ENCODE measurements around the gene SNAP23.

DNA sequence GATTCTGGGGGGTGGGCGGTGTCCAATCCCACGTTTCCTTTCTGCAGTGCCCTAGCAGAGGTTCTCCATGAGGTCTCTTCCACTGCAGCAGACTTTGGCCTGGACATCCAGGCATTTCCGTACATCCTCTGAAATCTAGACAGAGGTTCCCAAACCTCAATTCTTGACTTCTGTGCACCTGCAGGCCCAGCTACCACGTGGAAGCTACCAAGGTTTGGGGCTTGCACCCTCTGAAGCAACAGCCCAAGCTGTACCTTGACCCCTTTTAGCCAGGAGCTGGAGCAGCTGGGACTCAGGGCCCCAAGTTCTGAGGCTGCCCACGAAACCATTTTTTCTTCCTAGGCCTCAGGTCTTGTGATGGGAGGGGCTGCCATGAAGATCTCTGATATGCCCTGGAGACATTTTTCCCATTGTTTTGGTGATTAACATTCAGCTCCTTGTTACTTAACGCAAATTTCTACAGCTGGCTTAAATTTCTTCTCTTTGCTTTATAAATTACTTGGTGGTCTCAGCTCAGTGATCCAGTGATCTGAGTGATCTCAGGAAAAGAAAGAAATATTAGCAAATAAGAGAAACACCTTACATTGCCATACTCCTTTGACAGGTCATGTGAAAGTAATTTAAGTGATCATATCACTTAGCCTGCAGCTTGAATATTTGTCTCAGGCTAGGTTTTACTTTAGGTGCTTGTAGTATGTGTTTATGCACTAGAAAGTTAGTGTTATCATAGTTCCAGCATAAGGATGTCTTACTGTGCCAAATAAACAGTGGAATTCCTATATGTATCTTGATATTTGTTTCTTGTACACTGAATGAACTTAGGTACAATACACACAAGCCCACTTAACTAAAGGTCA lies 3.0 kb downstream of the SNAP23 start:
- TF ChIP-seq, protein P1, sequence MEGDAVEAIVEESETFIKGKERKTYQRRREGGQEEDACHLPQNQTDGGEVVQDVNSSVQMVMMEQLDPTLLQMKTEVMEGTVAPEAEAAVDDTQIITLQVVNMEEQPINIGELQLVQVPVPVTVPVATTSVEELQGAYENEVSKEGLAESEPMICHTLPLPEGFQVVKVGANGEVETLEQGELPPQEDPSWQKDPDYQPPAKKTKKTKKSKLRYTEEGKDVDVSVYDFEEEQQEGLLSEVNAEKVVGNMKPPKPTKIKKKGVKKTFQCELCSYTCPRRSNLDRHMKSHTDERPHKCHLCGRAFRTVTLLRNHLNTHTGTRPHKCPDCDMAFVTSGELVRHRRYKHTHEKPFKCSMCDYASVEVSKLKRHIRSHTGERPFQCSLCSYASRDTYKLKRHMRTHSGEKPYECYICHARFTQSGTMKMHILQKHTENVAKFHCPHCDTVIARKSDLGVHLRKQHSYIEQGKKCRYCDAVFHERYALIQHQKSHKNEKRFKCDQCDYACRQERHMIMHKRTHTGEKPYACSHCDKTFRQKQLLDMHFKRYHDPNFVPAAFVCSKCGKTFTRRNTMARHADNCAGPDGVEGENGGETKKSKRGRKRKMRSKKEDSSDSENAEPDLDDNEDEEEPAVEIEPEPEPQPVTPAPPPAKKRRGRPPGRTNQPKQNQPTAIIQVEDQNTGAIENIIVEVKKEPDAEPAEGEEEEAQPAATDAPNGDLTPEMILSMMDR (conservative IDR thresholded peaks at IDR 0.05; ENCODE audit: low read depth in 2 of 2), result no peak
- TF ChIP-seq CREB1 (CRISPR knock-in tag; IDR thresholded peaks at IDR 0.05; ENCODE audit: low read depth), result no peak
- no peak for TF ChIP-seq EZH2 (IDR thresholded peaks at IDR 0.05; ENCODE audit: low read depth, unreplicated experiment)
- TF ChIP-seq POLR2AphosphoS5 (IDR thresholded peaks at IDR 0.05; ENCODE audit: low read depth), result no peak
- TF ChIP-seq NANOG (IDR thresholded peaks at IDR 0.05; ENCODE audit: borderline replicate concordance), result no peak
- TF ChIP-seq, protein P2, sequence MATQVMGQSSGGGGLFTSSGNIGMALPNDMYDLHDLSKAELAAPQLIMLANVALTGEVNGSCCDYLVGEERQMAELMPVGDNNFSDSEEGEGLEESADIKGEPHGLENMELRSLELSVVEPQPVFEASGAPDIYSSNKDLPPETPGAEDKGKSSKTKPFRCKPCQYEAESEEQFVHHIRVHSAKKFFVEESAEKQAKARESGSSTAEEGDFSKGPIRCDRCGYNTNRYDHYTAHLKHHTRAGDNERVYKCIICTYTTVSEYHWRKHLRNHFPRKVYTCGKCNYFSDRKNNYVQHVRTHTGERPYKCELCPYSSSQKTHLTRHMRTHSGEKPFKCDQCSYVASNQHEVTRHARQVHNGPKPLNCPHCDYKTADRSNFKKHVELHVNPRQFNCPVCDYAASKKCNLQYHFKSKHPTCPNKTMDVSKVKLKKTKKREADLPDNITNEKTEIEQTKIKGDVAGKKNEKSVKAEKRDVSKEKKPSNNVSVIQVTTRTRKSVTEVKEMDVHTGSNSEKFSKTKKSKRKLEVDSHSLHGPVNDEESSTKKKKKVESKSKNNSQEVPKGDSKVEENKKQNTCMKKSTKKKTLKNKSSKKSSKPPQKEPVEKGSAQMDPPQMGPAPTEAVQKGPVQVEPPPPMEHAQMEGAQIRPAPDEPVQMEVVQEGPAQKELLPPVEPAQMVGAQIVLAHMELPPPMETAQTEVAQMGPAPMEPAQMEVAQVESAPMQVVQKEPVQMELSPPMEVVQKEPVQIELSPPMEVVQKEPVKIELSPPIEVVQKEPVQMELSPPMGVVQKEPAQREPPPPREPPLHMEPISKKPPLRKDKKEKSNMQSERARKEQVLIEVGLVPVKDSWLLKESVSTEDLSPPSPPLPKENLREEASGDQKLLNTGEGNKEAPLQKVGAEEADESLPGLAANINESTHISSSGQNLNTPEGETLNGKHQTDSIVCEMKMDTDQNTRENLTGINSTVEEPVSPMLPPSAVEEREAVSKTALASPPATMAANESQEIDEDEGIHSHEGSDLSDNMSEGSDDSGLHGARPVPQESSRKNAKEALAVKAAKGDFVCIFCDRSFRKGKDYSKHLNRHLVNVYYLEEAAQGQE (IDR thresholded peaks at IDR 0.05; ENCODE audit: unreplicated experiment), result no peak
- TF ChIP-seq, protein P3, sequence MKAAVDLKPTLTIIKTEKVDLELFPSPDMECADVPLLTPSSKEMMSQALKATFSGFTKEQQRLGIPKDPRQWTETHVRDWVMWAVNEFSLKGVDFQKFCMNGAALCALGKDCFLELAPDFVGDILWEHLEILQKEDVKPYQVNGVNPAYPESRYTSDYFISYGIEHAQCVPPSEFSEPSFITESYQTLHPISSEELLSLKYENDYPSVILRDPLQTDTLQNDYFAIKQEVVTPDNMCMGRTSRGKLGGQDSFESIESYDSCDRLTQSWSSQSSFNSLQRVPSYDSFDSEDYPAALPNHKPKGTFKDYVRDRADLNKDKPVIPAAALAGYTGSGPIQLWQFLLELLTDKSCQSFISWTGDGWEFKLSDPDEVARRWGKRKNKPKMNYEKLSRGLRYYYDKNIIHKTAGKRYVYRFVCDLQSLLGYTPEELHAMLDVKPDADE (IDR thresholded peaks at IDR 0.05), result no peak

Data from GM23338 (cell line).